Mesenchymal stem cell (in vitro differentiated cells and primary cell): Measurements from ENCODE around the gene IGIP.

Experiments
- DNase-seq: peaks from one replicate; pipeline ENCODE4 v3.0.0-alpha.2; 2013
- H2AFZ ChIP-seq: one replicate; pipeline ENCODE4 v1.6.1; 2013; ENCODE audit warnings: low read depth, mild to moderate bottlenecking, control low read depth, inconsistent platforms, low read length, moderate library complexity
- H2AK5ac ChIP-seq: 2 replicates; pipeline ENCODE4 v1.6.1; 2013; ENCODE audit warnings: low read length, moderate library complexity, mild to moderate bottlenecking, inconsistent platforms; ENCODE audit not compliant: severe bottlenecking
- H2BK120ac ChIP-seq: one replicate; pipeline ENCODE4 v1.6.1; 2013; ENCODE audit warnings: low read depth, mild to moderate bottlenecking, inconsistent platforms, low read length, moderate library complexity
- H2BK12ac ChIP-seq, 2 experiments: one replicate each; pipeline ENCODE4 v1.6.1; 2013; ENCODE audit warnings: inconsistent platforms in 2 of 2, low read length in 2 of 2, mild to moderate bottlenecking in 2 of 2, moderate library complexity in 2 of 2, control low read depth in 1 of 2
- H2BK15ac ChIP-seq: one replicate; pipeline ENCODE4 v1.6.1; 2013; ENCODE audit warnings: mild to moderate bottlenecking, low read depth, inconsistent platforms; ENCODE audit not compliant: poor library complexity, severe bottlenecking
- H2BK5ac ChIP-seq: 2 replicates; pipeline ENCODE4 v1.6.1; 2013; ENCODE audit warnings: low read depth, mild to moderate bottlenecking, low read length, control low read depth, inconsistent platforms; ENCODE audit not compliant: poor library complexity, severe bottlenecking
- H3K14ac ChIP-seq, 2 experiments: one replicate each; pipeline ENCODE4 v1.6.1; 2013; ENCODE audit warnings: inconsistent platforms in 2 of 2, low read length in 2 of 2, control low read depth in 1 of 2, mild to moderate bottlenecking in 1 of 2, moderate library complexity in 1 of 2
- H3K18ac ChIP-seq, 2 experiments: one replicate each; pipeline ENCODE4 v1.6.1; 2013; ENCODE audit warnings: inconsistent platforms in 2 of 2, low read length in 2 of 2, control low read depth in 1 of 2, low read depth in 1 of 2, mild to moderate bottlenecking in 1 of 2
- H3K23ac ChIP-seq, 2 experiments: one replicate each; pipeline ENCODE4 v1.6.1; 2013; ENCODE audit warnings: inconsistent platforms in 2 of 2, low read length in 2 of 2, mild to moderate bottlenecking in 2 of 2, moderate library complexity in 2 of 2, control low read depth in 1 of 2
- H3K27ac ChIP-seq: 2 replicates; pipeline ENCODE4 v1.5.1; 2013; ENCODE audit warnings: mild to moderate bottlenecking, moderate library complexity, low read length, control low read depth, inconsistent platforms; ENCODE audit not compliant: poor library complexity, severe bottlenecking
- H3K27me3 ChIP-seq, 2 experiments: 2 replicates each; pipeline versions ENCODE4 v1.6.1 to v1.7.0; 2013; ENCODE audit warnings: low read length in 2 of 2, mild to moderate bottlenecking in 2 of 2, moderate library complexity in 2 of 2, control low read depth in 1 of 2, inconsistent platforms in 1 of 2; ENCODE audit not compliant: control insufficient read depth in 1 of 2, insufficient read depth in 1 of 2
- H3K36me3 ChIP-seq, 2 experiments: 2 replicates each; pipeline versions ENCODE4 v1.6.1 to v1.7.0; 2013; ENCODE audit warnings: low read length in 2 of 2, control low read depth in 1 of 2, inconsistent platforms in 1 of 2, low read depth in 1 of 2, mild to moderate bottlenecking in 1 of 2; ENCODE audit not compliant: insufficient read depth in 2 of 2, control insufficient read depth in 1 of 2
- H3K4ac ChIP-seq, 2 experiments: one replicate each; pipeline ENCODE4 v1.6.1; 2013; ENCODE audit warnings: inconsistent platforms in 2 of 2, low read length in 2 of 2, mild to moderate bottlenecking in 2 of 2, moderate library complexity in 2 of 2, control low read depth in 1 of 2, low read depth in 1 of 2
- H3K4me1 ChIP-seq: 2 replicates; pipeline ENCODE4 v1.6.1; 2013; ENCODE audit warnings: low read depth, low read length, control low read depth; ENCODE audit not compliant: control insufficient read depth, insufficient read depth
- H3K4me2 ChIP-seq: 2 replicates; pipeline ENCODE4 v1.6.1; 2013; ENCODE audit warnings: low read length, mild to moderate bottlenecking, inconsistent platforms; ENCODE audit not compliant: poor library complexity, severe bottlenecking
- H3K4me3 ChIP-seq, 2 experiments: 2 replicates each; pipeline versions ENCODE4 v1.5.1 to v1.7.0; 2013; ENCODE audit warnings: low read length in 2 of 2, mild to moderate bottlenecking in 2 of 2, control low read depth in 1 of 2, low read depth in 1 of 2; ENCODE audit not compliant: insufficient read depth in 1 of 2
- H3K79me1 ChIP-seq: replicated peaks from 2 replicates; pipeline ENCODE4 v1.6.1; 2013; ENCODE audit warnings: mild to moderate bottlenecking, control low read depth, low read length, inconsistent platforms; ENCODE audit not compliant: poor library complexity, severe bottlenecking
- H3K9ac ChIP-seq: 2 replicates; pipeline ENCODE4 v1.7.0; 2013; ENCODE audit warnings: mild to moderate bottlenecking, low read length, moderate library complexity
- H3K9me3 ChIP-seq: 2 replicates; pipeline ENCODE4 v1.7.0; 2013; ENCODE audit warnings: mild to moderate bottlenecking, low read length; ENCODE audit not compliant: control insufficient read depth
- H4K8ac ChIP-seq: one replicate; pipeline ENCODE4 v1.6.1; 2013; ENCODE audit warnings: inconsistent platforms, mild to moderate bottlenecking, low read length, moderate library complexity
- H4K91ac ChIP-seq: one replicate; pipeline ENCODE4 v1.6.1; 2013; ENCODE audit warnings: mild to moderate bottlenecking, low read length, inconsistent platforms
- WGBS: methylation state at CpG from one replicate; pipeline ENCODE4 v1.1.7; 2013; ENCODE audit warnings: mixed read lengths; 5-methylcytosine and 5-hydroxymethylcytosine counted together

Gene IGIP

DNA sequence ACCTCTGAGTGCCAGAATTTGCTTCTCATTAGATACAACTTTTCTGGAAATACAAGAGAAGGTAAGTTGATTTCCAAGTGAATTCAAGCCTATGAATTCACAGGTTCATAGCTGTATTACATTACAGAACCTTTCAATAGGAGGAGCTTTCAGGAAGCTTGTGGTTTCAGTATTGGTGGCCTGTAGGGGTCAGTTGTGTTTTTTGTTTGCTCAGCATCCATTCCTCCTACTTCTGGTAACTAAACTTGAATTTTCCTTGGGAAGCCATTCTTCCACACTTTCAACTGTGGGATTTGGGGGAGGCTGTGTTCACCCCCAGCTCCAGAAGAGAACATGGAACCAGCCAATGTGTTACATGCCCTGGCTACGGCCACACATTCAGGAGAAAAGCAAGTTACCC, 43.7 kb downstream of the IGIP start:
- H4K91ac ChIP-seq: no peak overlapping the region
- H3K27me3 ChIP-seq: peaks cover 0 to 39% of the 10 kb centered on the region in 2 experiments
- no peak overlapping the region for H2AFZ ChIP-seq
- H3K36me3 ChIP-seq: peaks cover 0 to 5% of the 10 kb centered on the region in 2 experiments
- no peak overlapping the region for H2BK12ac ChIP-seq
- H3K4me1 ChIP-seq: no peaks in the 10 kb centered on the region
- no peak overlapping the region for H2BK120ac ChIP-seq
- peak; percentile 25 for DNase-seq
- no peak overlapping the region for H4K8ac ChIP-seq
- no peaks in the 10 kb centered on the region for H3K79me1 ChIP-seq
- no peaks in the 10 kb centered on the region for H3K9me3 ChIP-seq
- H3K4ac ChIP-seq: no peak overlapping the region
- H2BK15ac ChIP-seq: no peak overlapping the region
- no peak overlapping the region for H2AK5ac ChIP-seq
- H3K9ac ChIP-seq: no peak overlapping the region
- no peak overlapping the region for H3K27ac ChIP-seq
- H3K23ac ChIP-seq: no peak overlapping the region
- no peak overlapping the region for H2BK5ac ChIP-seq
- H3K4me3 ChIP-seq: no peak overlapping the region
- no peak overlapping the region for H3K18ac ChIP-seq
- H3K4me2 ChIP-seq: no peak overlapping the region
- 85% methylated on average over 1 of the region's 1 CpG for WGBS
- no peak overlapping the region for H3K14ac ChIP-seq

DNA sequence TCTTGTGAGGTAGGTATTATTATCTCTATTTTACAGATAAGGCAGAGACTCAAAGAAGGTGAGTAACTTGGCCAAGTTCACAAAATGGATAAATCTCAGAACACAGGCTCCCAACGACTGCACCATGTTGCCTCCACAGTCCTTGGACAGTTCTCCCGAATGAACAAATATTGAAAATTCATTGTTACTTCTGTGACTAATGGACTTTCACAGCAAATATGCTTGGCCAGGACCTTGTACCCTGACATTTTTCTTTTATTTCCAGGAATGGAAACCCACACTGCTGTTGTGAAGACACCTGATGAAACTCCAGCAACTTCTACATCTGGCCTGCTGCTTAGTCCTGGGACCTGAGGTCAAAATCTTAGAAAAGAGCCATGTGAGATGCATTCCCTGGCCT, 46.7 kb downstream of the IGIP start:
- H3K4ac ChIP-seq: no peak overlapping the region
- no peaks in the 10 kb centered on the region for H3K9me3 ChIP-seq
- H2BK15ac ChIP-seq: no peak overlapping the region
- H2BK5ac ChIP-seq: no peak overlapping the region
- no peak overlapping the region for H3K4me3 ChIP-seq
- H3K23ac ChIP-seq: no peak overlapping the region
- no peak overlapping the region for H4K91ac ChIP-seq
- H2AFZ ChIP-seq: no peak overlapping the region
- H3K9ac ChIP-seq: no peak overlapping the region
- peaks cover 0 to 22% of the 10 kb centered on the region in 2 experiments for H3K27me3 ChIP-seq
- no peak overlapping the region for H3K4me2 ChIP-seq
- no peak overlapping the region for H4K8ac ChIP-seq
- H3K36me3 ChIP-seq: peaks cover 0 to 5% of the 10 kb centered on the region in 2 experiments
- H2AK5ac ChIP-seq: no peak overlapping the region
- DNase-seq: no peak
- no peak overlapping the region for H2BK12ac ChIP-seq
- no peak overlapping the region for H3K14ac ChIP-seq
- no peak overlapping the region for H3K18ac ChIP-seq
- no peaks in the 10 kb centered on the region for H3K79me1 ChIP-seq
- H2BK120ac ChIP-seq: no peak overlapping the region
- WGBS: 84% methylated on average over 2 of the region's 2 CpGs
- peaks cover 6% of the 10 kb centered on the region for H3K4me1 ChIP-seq
- no peak overlapping the region for H3K27ac ChIP-seq

DNA sequence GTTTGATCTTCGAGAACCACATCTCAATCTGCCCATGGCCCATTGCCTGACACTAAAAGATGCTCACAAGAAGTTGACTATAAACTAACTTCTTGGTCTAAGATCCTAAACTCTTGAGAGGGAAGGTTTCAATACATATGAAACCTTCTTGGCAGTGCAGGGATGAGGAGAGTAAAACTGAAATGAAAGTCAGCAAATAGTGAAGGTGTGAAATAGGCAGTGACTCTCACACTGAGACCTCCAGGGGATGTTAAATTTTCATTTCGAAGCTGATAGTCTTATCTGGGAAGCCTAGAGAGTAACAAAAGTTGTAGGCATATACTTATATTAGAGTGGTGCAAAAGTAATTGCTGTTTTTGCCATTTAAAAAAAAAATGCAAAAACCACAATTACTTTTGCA, 48.3 kb downstream of the IGIP start:
- Histone ChIP-seq H4K8ac (no peak overlapping the region), H2AFZ (no peak overlapping the region), H3K79me1 (no peaks in the 10 kb centered on the region), H2BK15ac (no peak overlapping the region), H3K4me3 (no peak overlapping the region), H3K27ac (no peak overlapping the region), H3K9me3 (no peaks in the 10 kb centered on the region), H4K91ac (no peak overlapping the region), H3K36me3 (peaks cover 0 to 5% of the 10 kb centered on the region in 2 experiments), H2BK12ac (no peak overlapping the region), H3K4me2 (no peak overlapping the region), H3K4ac (no peak overlapping the region), H3K4me1 (peaks cover 6% of the 10 kb centered on the region), H2BK120ac (no peak overlapping the region), H2BK5ac (no peak overlapping the region), H3K9ac (no peak overlapping the region), H3K14ac (no peak overlapping the region), H2AK5ac (no peak overlapping the region), H3K23ac (no peak overlapping the region), H3K27me3 (peaks cover 0 to 22% of the 10 kb centered on the region in 2 experiments), H3K18ac (no peak overlapping the region)
- WGBS: 100% methylated on average over 1 of the region's 2 CpGs
- no peak for DNase-seq

DNA sequence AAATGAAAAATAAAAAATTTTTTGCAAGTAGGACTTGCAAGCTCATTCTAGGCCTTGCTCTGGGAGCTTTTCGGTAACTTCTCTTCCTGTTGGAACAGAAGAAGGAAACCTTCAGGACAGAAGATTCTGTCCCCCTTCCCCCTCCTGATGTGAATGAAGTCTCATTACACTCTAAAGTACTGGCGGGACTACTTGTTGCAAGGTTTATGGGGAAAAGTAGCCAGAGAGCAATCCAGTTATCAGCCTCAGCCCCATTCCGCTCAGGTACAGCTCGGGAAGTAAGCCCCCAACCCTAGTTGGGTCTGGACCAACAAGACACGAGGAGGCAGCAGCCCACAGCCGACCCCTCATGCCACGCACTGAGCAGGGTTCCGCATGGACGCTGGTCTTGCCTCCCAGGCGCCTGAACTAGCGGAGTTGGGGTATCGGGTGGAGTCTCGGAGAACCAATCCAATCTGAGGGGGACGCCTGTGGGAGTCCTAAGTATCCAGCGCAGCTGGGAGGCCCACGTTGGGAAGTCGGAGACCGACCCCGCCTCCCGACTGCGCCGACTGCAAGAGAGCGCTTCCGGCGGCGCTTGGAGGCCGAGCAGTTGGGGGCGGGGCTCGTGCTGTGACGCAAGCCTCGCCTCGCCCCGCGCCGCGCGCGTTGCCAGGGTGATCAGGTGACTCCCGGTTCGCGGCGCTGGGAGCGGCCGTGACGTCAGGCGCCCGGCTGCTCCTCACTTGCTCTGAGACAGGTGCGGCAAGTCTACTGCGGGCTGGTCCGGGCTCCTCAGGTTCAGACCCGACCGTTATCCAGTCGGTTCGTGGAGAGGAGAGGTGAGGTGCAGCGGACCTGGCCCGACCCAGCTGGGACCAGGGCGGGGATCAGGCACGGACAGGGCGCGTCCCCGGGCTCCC, 49.0 kb downstream of the IGIP start, which contains the start of gene CYSTM1:
CYSTM1 (plus strand) TSS at position 724 of the 902 bp plus-strand sequence. CDS start 19,278 bp downstream, outside the sequence.
- peak within 1 kb of the TSS; percentile 98 for H4K91ac ChIP-seq
- peak within 1 kb of the TSS; percentile 73 to 88 for H3K4ac ChIP-seq
- peaks cover 6% of the 10 kb centered on the region for H3K4me1 ChIP-seq
- H2BK5ac ChIP-seq: no peak within 1 kb of the TSS
- peaks cover 0 to 22% of the 10 kb centered on the region in 2 experiments for H3K27me3 ChIP-seq
- no peaks in the 10 kb centered on the region for H3K79me1 ChIP-seq
- WGBS: 5% methylated on average over 54 of the region's 61 CpGs
- peak within 1 kb of the TSS; percentile 67 to 82 for H3K4me3 ChIP-seq
- H2BK12ac ChIP-seq: peak within 1 kb of the TSS; percentile 79 to 86
- H3K23ac ChIP-seq: peak within 1 kb of the TSS in 1 of 2 experiments; percentile 86
- no peak within 1 kb of the TSS for H2AK5ac ChIP-seq
- H4K8ac ChIP-seq: peak within 1 kb of the TSS; percentile 100
- peak within 1 kb of the TSS; percentile 54 for H2BK120ac ChIP-seq
- peak; percentile 95 for DNase-seq
- H3K36me3 ChIP-seq: peaks cover 0 to 5% of the 10 kb centered on the region in 2 experiments
- peak within 1 kb of the TSS; percentile 65 for H2BK15ac ChIP-seq
- H3K9me3 ChIP-seq: no peaks in the 10 kb centered on the region
- peak within 1 kb of the TSS; percentile 97 for H3K9ac ChIP-seq
- peak within 1 kb of the TSS; percentile 99 for H3K4me2 ChIP-seq
- H3K14ac ChIP-seq: peak within 1 kb of the TSS in 1 of 2 experiments; percentile 75
- H3K18ac ChIP-seq: peak within 1 kb of the TSS; percentile 80 to 85
- peak within 1 kb of the TSS; percentile 97 for H2AFZ ChIP-seq
- peak within 1 kb of the TSS; percentile 4 for H3K27ac ChIP-seq
